SH-SY5Y (cell line): ENCODE measurements around the gene CDC5L.

Experiments used
- GATA2 ChIP-seq: IDR thresholded peaks from 2 replicates; pipeline ENCODE4 v1.6.1; 2011; ENCODE audit warnings: mild to moderate bottlenecking, low read depth, low read length
- GATA3 ChIP-seq: IDR thresholded peaks from 2 replicates; pipeline ENCODE4 v1.6.1; 2011; ENCODE audit warnings: low read depth, mild to moderate bottlenecking, low read length, moderate library complexity

- TF ChIP-seq GATA2 = no peak
- no peak for TF ChIP-seq GATA3
Measured at GRCh38 chr6:44430326-44430725, 42.8 kb downstream of the CDC5L start.
